Panc1 (cell line): Measurements from ENCODE around the gene SLC25A6. TPM values are rescaled to one million over a fixed set of nuclear protein-coding genes. Genes with fewer than 3 reads are reported as not detected.

Experiments used
- ATAC-seq: fragments of 200-7000 bp; cut with Tn5 transposase; 2 replicates; pipeline ENCODE4 v1.9.1; 2020; ENCODE audit warnings: mild to moderate bottlenecking, moderate library complexity
- BruUV-seq: library from RNA; stranded (reverse); fragments of 400-500 nt; replicated peaks from 2 replicates; lab custom pipeline; 2021; lab: Mats Ljungman, UMichigan
- CTCF ChIA-PET: fragments of 300-600 bp; sonication (Branson Sonifier 250); formaldehyde crosslinking; loops from one replicate; lab custom pipeline; 2022; ENCODE audit warnings: antibody characterized with exemption; lab: Charles Lee
- POLR2A ChIA-PET: fragments of 300-600 bp; sonication (Branson Sonifier 250); formaldehyde crosslinking; loops from one replicate; lab custom pipeline; 2022; ENCODE audit warnings: antibody characterized with exemption; lab: Charles Lee
- DNase-seq: peaks from one replicate; pipeline ENCODE4 v3.0.0-alpha.2; 2010; ENCODE audit warnings: low read depth, low spot score
- H3K27ac ChIP-seq: 2 replicates; pipeline ENCODE4 v1.5.1; 2011; ENCODE audit warnings: mild to moderate bottlenecking, low read length, inconsistent platforms
- H3K27me3 ChIP-seq: fragments of 200-500 bp; sonication (Bioruptor generic); 2 replicates; pipeline ENCODE4 v1.6.0; 2014; ENCODE audit warnings: low read length, inconsistent platforms; ENCODE audit not compliant: control insufficient read depth, insufficient read depth
- H3K36me3 ChIP-seq: fragments of 200-500 bp; sonication (Bioruptor generic); 2 replicates; pipeline ENCODE4 v1.5.1; 2014; ENCODE audit warnings: inconsistent platforms, mild to moderate bottlenecking, low read length, moderate library complexity; ENCODE audit not compliant: control insufficient read depth, insufficient read depth
- H3K4me1 ChIP-seq: 2 replicates; pipeline ENCODE4 v1.5.1; 2011; ENCODE audit warnings: inconsistent platforms, mild to moderate bottlenecking, low read length, moderate library complexity; ENCODE audit not compliant: control insufficient read depth, insufficient read depth
- H3K4me3 ChIP-seq, 2 experiments: 2 replicates each; pipeline ENCODE4 v1.5.1; 2011 to 2012; ENCODE audit warnings: low read depth in 2 of 2, low read length in 2 of 2, mild to moderate bottlenecking in 2 of 2, inconsistent platforms in 1 of 2, moderate library complexity in 1 of 2
- H3K9me3 ChIP-seq: fragments of 200-500 bp; sonication (Bioruptor generic); 2 replicates; pipeline ENCODE4 v1.5.1; 2014; ENCODE audit warnings: low read depth, mild to moderate bottlenecking, inconsistent platforms, low read length, moderate library complexity; ENCODE audit not compliant: control insufficient read depth, insufficient read depth
- CTCF ChIP-seq: fragments of 450-650 bp; IDR thresholded peaks from 2 replicates; pipeline ENCODE4 v1.5.1; 2017; ENCODE audit warnings: mild to moderate bottlenecking
- POLR2AphosphoS5 ChIP-seq: IDR thresholded peaks from 2 replicates; pipeline ENCODE4 v1.6.1; 2012; ENCODE audit warnings: mild to moderate bottlenecking, low read depth, low read length, moderate library complexity
- REST ChIP-seq, 2 experiments: IDR thresholded peaks; 2 replicates each; pipeline ENCODE4 v1.6.1; 2011 to 2012; ENCODE audit warnings: low read depth in 2 of 2, control low read depth in 1 of 2, low read length in 1 of 2, mild to moderate bottlenecking in 1 of 2, moderate library complexity in 1 of 2; ENCODE audit not compliant: insufficient read depth in 1 of 2
- SIN3A ChIP-seq: IDR thresholded peaks from 2 replicates; pipeline ENCODE4 v1.6.1; 2012; ENCODE audit warnings: low read depth, mild to moderate bottlenecking, low read length, moderate library complexity, borderline replicate concordance; ENCODE audit not compliant: insufficient read depth
- TCF7L2 ChIP-seq: IDR thresholded peaks from 2 replicates; pipeline ENCODE4 v1.6.1; 2011; ENCODE audit warnings: mild to moderate bottlenecking, low read depth, low read length, inconsistent platforms
- in situ Hi-C: cut with HindIII; loops from 2 replicates; pipeline ENCODE4 v1.10.0; 2016; ENCODE audit warnings: low sequenced_read_pairs, low pct_unique_long_range_greater_than_20kb
- intact Hi-C: fragments of 100-400 bp; cut with micrococcal nuclease; formaldehyde crosslinking; loops from one replicate; pipeline ENCODE4 v1.10.0; 2022; ENCODE audit not compliant: unreplicated experiment
- total RNA-seq: library from RNA; stranded (reverse); gene quantifications from one replicate; pipeline ENCODE4 v1.2.1, GENCODE V29; 2021; ENCODE audit not compliant: unreplicated experiment

SLC25A6 gene
- total RNA-seq, 1 experiment from 2014 or later, result 125 TPM

GRCh38 chrX:1401611-1402430 lies 9.9 kb upstream of the SLC25A6 start:
- Histone ChIP-seq H3K4me3 (no peak overlapping the region), H3K36me3 (no peaks in the 10 kb centered on the region), H3K4me1 (no peaks in the 10 kb centered on the region), H3K9me3 (no peaks in the 10 kb centered on the region), H3K27ac (no peak overlapping the region), H3K27me3 (no peaks in the 10 kb centered on the region)
- TSS peak; percentile 65 for BruUV-seq
- TF ChIP-seq SIN3A, result no peak
- TF ChIP-seq REST (IDR thresholded peaks at IDR 0.05; ENCODE audit: insufficient read depth in 1 of 2, low read depth in 2 of 2, low read length in 1 of 2), result no peak
- TF ChIP-seq POLR2AphosphoS5, result no peak
- TF ChIP-seq TCF7L2, result no peak
- no peak for TF ChIP-seq CTCF
- in situ Hi-C loops, result no loop called here
- ATAC-seq (peak; percentile 57; the same call in 1 of the 2 replicates), DNase-seq (no peak)
- POLR2A ChIA-PET, result no interaction called here
- CTCF ChIA-PET, result no interaction called here
- intact Hi-C loops, result no loop called here

- H3K36me3 ChIP-seq, result no peaks in the 10 kb centered on the region
- no peaks in the 10 kb centered on the region for H3K9me3 ChIP-seq
- POLR2A ChIA-PET, result no interaction called here
- in situ Hi-C loops (no loop called here), intact Hi-C loops (no loop called here)
- H3K4me3 ChIP-seq, result no peak overlapping the region
- H3K4me1 ChIP-seq, result no peaks in the 10 kb centered on the region
- CTCF ChIA-PET, result no interaction called here
- BruUV-seq, result no TSS peak
- TF ChIP-seq SIN3A (no peak), REST (IDR thresholded peaks at IDR 0.05; ENCODE audit: insufficient read depth in 1 of 2, low read depth in 2 of 2, low read length in 1 of 2) (no peak), POLR2AphosphoS5 (no peak), TCF7L2 (no peak), CTCF (no peak)
- H3K27ac ChIP-seq, result no peak overlapping the region
- no peaks in the 10 kb centered on the region for H3K27me3 ChIP-seq
- ATAC-seq, result peak; percentile 62; the same call in 1 of the 2 replicates
- DNase-seq, result no peak
Measured at GRCh38 chrX:1400742-1401471, 9.0 kb upstream of the SLC25A6 start.
